ENCODE measurements around the gene CHST2.
"Not testable (repeated sequence)": the region's sequence is repeated elsewhere in the genome, so short reads cannot be mapped to it uniquely, and the experiment has no call there.

Gene CHST2

DNA sequence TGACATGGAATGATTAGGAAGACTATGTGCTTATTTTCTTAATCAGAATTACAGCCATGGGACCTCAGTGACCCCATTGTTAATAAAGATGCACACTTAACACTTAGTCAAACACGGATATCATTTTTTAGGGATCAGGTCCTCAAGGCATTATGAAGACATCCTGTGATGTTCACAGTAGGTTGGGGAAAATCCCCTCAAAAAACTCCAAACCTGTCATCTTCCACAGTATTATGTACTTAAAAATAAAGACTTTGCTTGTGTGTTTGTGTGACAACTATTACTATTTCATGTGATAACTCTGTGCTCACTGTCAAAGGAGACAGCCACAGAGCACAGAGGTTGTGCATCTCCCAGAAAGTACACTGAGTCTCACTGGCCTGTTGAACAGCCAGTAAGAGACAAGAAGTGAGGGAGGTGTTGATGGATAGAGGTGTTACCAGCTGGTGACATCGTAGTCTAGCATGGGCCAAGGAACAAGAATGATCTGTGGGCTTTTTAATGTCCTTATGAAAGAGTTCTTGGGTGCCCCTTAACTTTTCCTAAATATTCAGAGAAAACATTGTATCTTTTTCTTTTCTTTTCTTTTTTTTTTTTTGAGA lies 18.0 kb downstream of the CHST2 start:
- no peak for DNase-seq

DNA sequence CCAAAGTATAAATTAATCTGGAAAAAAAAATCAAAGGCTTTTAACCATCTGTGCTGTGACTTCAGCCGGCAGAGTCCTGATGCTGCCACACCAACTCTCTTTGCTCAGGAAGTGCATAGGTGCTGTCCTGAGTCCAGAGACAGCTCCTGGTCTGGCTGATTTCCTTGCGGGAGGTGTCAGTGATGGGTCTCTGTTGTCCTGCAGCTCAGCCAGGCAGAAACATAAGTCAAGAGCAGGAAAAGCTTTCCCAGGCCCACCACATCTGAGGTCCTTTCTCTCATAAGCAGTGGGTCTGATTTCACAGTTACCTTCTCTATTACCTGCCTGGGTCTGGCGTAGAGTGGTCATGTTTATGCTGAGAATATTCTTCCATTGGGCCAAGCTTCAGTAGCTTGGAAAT lies 19.4 kb downstream of the CHST2 start:
- DNase-seq: no peak

DNA sequence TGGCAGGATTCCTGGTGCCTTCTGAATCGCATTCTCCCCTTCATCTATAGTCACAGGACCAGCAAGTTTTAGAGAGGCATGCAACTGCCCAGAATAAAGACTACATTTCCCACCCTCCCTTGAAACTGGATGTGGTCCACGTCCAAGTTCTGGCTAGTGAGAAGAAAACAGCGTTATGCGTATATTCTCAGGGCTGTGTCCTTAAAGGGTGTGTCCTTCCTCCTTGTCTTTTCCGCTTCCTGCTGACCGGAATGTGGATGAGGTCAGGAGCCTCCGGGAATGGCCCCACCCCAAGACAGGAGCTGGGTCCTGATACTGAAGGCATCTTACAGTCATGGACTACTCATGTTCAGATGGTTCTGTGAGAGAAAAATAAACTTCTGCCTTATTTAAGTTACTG lies 20.2 kb downstream of the CHST2 start:
- no peak for DNase-seq

DNA sequence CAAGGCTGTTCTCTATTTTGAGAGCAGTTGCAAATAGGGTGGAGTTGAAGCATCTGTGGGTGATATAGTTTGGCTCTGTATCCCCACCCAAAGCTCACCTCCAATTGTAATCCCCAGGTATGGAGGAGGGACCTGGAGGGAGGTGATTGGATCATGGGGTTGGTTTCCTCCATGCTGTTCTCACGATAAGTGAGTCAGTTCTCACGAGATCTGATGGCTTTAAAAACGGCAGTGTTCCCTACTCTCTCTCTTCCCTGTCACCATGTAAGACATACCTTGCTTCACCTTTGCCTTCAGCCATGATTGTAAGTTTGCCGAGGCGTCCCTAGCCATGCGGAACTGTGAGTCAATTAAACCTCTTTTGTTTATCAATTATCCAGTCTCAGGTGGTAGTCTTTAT lies 21.0 kb downstream of the CHST2 start:
- DNase-seq: no peak

DNA sequence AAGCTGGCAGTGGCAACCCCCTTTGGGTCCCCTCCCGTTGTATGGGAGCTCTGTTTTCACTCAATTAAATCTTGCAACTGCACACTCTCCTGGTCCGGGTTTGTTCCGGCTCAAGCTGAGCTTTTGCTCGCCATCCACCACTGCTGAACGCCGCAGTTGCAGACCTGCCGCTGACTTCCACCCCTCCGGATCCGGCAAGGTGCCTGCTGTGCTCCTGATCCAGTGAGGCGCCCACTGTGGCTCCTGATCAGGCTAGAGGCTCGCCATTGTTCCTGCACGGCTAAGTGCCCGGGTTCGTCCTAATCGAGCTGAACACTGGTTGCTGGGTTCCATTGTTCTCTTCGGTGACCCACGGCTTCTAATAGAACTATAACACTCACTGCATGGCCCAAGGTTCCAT lies 22.8 kb downstream of the CHST2 start:
- DNase-seq: no peak

DNA sequence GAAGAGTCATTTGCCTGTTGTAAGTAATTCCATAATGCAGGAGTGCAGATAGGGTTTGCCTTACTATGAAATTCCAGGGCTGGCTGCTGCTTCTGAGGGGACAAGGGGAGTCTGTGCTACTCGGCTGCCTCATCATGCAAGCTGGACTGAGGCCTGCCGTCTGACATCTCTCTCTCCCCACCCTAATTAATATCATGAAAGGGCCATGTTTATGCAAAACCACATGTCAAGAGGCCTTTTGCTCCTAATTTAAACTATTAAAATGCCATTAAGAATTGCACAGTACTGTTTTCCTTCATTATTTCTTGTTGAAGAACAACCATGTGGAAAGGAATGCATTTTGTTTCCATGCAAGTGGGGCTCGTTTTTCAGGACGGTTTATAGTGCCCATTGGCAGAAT lies 26.3 kb downstream of the CHST2 start:
- DNase-seq: no peak

DNA sequence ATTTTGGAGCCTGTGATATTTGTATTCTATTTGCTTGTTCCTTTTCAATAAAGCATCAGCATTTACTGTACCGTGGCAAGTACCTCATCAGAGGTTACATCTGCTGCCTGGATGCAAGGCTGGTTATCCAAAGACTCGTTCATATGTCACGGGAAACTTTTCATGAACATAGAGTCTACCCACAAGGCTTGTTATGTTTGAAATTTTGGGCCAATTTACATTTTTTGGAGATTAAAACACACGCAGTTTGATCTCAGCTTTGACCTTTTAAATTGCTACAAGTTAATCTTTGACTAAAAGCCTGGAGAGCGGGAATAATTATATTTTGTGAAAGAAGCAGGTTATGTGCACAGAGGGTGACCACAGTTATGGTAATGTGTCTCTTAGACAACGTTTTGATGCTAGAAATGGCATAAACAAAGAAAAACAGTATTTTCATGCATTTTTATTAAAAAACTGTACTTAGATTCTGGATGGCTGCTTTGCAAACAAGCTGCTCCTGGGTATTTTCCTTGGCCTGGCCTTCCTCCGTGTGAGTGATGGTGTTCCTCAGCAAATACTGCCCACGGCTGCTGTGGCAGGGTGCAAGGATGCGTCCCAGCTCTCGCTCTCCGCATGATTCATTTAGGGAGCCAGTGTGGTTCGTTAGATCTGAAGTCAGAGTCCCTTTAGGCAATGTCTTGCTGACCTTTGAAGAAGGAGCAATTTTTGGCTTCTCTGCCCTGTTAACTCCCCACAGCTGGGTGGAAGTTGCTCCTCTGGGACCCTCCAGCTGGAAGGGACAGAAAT lies 27.1 kb downstream of the CHST2 start:
- no peak for DNase-seq

DNA sequence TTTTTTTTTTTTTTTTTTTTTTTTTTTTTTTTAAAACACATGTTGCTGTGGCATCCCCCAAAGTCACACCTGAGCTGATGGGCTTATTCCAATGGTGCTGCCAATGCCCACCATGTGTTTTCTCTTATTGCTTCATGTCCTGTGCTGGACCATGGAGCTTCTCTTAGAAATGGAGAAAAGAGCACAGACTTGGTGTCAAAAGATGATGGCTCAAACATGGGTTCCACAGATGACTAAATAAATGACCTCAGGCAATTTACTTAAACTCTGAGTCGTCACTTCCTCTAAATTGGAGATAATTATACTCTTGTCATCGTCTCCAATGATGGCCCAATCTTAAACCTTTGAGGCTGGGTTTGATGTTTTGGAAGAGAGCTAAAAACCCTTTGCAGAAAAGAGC lies 28.1 kb downstream of the CHST2 start:
- no peak for DNase-seq

DNA sequence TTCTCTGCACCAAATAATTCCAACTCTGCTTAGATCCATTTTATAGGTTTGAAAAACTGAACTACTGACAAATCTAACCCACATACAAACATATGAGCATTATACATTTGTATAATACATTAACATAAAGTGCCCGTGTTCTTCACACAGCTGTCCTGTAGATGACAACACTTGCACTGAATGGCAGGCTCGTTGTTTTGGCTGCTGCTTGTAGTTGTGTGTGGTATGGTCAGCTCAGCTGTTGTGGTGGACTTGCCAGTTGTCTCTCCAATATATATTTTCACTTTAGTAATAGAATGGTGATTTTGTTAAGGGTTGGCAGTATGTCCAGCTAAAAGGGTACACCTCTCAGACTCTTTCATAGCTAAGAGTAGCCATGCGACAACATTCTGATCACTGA lies 30.5 kb downstream of the CHST2 start:
- no peak for DNase-seq

DNA sequence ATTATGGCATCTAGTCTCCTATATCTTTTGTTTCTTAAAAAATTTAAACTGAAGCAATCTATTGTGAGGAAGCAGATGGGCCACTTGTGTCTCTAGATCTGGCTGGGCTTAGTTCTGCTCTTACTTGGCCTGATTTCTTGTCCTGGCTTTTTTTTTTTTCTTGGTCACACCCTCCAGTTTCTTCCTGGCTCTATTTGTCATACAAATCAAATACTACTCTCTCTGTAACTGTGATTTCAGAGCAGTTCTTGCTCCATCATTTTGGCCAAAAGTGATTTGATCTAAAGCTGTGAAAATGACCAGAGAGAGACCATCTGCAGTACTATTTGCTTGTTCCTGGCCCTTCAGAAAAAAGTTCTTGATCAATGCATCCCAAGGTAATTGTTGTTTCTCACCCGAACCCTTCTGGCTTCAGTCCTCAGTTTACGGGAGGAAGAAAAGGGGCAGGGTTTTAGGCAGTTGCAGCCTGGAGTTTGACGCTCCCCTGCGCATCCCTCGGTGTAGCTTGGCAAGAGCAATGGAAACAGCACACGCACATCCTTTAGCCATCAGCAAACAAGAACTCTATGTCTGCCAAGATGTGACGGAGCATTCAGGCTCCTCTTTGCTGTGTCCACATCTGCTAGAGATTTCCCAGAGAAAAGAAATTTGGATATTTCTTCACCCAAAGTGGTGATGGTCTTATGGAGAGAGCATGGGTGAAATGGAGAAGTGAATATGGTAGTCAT lies 31.6 kb downstream of the CHST2 start:
- no peak for DNase-seq

DNA sequence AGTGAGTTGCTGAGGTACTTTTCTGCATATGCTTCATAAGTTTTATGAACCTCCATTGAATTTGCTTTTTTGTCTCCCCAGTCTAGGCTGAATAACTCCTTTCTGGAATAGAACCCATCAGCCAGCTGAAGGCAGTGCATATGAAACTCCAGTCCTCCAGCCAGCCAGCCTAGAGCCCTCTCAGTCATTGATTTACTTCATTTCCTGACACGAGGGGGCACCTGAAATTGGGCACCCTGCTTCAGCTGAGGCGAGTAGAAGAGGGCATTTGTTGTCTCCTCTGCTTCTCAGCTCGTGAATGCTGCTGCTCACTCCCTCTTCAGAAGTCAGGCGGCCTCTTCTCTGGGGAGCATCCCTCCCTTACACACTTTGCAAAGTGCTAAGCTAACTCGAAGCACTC lies 32.5 kb downstream of the CHST2 start:
- no peak for DNase-seq

DNA sequence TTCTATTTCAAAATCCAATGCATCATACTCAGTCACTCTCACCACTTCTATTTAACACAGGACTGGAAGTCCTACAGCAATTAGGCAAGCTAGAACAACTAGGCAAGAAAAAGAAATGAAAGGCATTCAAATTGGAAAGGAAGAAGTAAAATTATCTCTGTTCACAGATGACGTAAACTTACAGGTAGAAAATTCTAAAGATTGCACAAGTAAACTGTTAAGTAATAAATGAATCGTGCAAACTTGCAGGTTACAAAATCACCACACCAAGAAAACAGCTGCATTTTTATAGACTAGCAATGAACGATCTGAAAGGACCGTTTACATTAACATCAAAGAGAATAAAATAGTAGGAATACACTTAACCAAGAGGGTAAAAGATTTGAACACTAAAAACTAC lies 36.2 kb downstream of the CHST2 start:
- DNase-seq: no peak

DNA sequence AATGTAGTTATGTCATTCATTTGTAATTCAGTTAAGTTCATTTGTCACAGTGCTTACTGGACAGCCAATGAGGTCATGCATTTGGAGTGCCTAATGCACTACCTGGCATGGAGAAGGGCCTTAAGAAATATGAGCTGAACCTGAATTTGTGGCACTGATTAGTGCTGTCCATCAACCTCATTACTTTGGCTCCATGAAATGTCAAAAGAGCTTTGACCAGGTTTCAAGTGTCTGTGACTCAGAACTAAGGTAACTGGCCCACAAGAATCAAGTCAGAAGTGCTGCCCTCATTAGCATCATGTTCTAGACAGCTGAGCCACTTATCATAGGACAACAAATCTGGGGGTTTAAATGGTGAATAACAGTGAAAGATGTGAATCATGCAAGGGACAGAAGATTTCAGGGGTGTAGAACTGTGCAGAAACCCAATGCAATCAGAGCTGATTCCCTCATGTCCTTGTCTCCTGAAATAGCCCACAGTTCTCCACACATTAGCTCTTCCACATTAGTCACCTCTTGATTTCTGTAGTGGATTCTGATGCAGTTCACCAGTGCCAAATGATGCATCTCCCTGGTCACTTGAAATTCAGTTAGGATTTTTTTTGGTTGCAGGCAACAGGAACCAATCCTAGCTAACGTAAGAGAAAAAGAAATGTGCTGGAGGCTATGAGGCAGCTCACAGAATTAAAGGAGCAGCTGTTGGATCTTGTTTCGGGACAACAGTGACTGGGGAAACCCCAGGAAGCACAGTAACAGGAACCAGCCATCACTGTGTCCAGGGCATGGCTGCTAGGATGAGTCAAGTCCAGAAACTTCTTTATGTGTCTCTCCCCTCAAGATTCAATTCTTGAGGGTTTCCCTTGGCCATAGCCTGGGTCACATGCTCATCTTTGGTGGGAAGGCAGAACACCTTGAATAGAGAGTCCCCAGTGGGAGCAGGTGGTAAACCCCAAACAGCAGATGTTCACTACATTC lies 38.7 kb downstream of the CHST2 start:
- no peak for DNase-seq

DNA sequence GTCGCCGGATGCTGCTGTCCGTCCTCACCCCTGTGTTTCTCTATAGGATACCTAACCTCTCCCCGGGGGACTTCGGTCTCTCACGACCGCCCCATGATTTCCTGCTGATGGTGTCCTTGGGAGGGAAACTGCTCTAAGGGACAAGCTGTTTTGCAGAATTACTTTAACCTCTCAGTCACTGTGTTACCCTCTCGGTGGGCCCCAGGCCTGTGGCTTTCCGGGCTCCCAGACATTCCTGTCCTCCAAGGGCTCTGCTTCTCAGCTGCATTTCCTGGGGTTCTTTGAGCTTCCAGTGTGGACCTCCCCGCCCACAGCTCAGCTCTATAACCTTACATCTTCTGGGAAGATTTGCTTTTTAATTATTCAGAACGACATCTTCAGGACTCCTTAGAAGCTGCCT lies 40.9 kb downstream of the CHST2 start:
- DNase-seq: no peak

DNA sequence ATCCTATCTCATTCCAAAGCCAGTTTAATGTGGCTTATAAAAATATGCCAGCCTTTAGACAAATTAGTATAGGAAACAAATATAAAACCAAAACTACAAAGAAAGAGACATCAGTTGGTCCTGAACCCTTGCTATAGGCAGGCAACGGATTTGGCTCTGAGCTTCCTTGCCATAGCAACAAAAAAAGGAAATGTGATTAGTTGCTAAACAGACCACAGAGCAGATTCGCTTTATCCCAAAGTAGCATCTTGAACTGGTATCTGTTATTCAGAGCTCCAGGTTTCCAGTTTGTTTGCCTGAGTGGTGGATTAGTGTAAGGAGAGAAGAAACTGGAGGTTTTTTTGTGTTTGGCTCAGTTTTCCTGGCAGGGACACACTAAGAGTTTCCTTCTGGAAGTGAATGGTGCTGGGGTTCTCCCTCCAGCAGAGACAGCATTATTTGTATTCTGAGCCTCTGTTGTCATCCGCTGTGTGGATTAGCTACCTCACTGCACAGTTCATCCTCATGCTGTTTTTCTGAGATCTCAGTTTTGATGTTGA lies 44.1 kb downstream of the CHST2 start:
- no peak for DNase-seq

DNA sequence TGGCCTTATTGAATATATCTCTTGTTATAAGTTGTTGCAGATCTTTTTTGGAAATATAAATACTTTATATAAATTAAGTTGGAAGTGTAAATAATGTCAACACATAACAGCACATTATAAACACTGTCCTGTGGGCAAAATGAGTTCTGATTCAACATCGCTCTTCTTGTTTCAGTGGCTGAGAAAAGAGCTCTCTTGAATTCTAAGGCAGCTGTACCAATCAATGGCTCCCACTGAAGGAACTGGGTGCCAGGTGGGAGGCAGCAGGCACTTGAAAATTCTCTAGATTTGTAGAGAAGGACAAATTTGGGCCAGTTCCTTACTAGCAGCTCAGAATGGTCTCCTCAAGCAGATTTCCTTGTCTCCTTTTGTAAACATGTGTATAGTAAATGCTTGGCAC lies 45.6 kb downstream of the CHST2 start:
- no peak for DNase-seq

DNA sequence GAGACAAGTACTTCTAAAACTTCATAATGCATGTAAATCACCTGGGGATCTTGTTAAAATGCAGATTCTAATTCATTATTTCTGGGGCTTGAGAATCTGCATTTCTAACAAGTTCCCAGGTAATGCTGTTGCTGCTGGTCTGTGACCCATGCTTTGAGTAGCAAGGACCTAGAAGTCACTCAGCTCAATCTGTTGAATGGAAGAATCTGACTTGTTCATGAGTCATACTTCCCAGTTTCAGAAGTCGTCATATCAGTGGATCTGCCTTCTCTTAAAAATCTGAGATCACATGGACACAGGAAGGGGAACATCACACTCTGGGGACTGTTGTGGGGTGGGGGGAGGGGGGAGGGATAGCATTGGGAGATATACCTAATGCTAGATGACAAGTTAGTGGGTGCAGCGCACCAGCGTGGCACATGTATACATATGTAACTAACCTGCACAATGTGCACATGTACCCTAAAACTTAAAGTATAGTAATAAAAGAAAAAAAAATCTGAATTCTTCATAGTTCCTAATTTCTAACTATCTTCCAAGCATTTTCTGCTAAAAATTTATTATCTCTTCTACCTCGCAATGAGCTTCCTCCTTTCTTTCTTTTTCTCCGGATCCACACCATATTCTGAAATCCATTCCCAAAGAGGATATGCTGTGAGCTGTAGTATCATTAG lies 46.2 kb downstream of the CHST2 start:
- not testable (repeated sequence) for DNase-seq

DNA sequence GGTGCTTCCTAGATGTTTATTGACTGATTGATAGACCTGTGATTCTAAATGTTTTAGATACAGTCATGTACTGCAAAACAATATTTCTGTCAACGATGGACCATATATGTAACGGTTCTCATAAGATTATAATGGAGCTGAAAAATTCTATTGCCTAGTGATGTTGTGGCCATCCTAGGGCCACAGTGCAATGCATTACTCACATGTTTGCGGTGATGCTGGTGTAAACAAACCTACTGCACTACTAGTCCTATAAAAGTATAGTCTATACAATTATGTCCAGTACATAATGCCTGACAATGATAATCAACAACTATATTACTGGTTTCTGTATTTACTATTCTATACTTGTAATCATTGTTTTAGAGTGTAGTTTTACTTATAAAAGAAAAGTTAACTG lies 46.8 kb downstream of the CHST2 start:
- no peak for DNase-seq

DNA sequence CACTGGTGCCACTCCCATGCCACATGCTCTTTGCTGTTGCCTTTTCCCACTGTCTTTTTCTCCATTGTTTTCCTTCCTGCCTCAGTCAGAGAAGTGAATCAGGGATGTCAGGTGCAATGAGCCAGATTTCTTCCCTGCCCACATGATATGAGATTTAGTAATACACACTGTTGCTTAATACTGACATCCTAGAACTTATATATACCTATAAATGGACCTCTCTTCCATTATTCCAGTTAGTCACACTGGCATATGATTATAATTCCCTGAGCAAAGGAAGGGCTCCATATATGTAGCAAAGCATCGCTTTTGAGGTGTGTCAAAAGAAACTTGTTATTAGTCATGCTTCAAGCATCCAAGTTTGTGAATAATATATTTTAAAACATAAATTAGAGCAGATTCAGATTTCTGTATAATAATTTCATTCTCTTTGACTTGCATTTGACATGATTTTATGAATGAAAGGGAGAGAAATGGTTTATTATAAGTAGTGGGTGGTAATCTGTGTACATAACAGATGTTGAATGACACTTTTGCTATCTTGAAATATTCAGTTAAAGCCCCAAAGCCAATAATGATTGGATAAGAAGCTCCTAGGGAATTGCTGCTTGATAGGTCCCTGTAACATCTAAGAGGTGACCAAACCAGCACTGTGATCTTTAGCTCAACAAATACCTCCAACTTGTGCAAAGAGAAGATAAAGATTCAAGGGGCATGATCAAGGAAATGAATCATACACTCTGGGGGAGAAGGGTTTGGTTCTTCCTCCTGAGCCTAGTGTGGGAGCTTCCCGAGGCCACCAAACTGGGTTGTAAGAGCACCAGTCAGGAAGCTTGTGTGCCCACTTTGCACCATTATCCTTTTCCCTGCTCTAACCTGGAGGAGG lies 48.6 kb downstream of the CHST2 start:
- DNase-seq: no peak

DNA sequence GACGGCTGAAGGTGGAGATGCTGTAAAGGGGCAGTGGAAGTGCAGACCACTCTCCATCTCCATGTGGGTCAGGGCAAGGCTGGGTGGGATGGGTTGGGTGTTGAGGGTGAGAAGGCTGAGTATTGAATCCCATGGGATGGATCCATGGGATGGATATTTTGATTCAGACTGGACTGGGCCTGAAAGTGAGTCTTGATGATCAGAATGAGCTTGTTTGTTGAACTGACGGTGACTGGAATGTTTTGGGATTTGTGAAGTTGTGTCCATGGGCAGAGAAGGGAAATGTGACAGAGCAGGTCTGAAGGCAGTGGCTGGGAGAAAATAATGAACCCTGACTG lies 49.3 kb downstream of the CHST2 start:
- DNase-seq: no peak

DNA sequence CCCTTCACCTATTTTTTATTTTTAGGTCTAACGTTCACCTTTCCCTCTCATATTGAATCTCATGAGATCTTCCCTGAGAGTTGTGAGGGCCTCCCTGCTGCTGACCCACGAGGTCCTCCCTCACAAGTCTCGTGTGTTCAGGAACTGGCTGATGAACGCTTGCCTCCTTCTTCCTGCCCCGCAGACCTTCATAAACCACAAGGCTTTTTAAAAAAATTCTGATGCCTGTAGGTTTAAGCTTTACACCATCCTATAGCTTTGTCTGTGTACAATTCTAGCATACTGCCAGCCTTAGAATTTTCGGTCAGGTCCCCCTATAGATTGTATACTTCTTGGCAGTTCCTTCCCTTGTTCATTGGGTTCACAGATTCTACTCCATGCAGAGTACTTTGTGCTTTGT lies 50.5 kb downstream of the CHST2 start:
- no peak for DNase-seq
